Iris pigment epithelial cell (primary cell): ENCODE data around the gene LAMA3.

Experiments
- DNase-seq: peaks from one replicate; pipeline ENCODE4 v3.0.0-alpha.2; 2011; ENCODE audit warnings: low read depth

Gene LAMA3

DNA sequence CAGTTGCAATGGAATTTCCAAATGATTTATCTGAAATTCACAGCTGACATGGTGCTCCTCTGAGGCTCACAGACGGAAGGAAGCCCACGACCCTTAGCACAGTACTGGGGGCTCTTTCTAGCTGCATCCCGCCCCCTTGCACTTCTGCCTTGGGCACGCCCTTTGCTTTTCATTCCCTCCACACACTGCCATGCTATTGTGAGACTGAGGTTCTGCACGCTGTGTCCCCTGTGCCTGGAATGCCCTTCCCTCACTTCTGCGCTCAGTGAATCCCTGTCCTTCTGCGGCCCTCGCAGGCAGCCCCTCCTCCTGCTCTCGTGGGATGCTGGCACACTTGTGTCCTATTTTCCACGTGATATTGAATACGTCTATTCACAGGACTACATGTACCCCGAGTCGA lies 189.9 kb downstream of the LAMA3 start:
- no peak for DNase-seq

GRCh38 chr18:23879544-23879943 lies 190.3 kb downstream of the LAMA3 start:
- no peak for DNase-seq

DNA sequence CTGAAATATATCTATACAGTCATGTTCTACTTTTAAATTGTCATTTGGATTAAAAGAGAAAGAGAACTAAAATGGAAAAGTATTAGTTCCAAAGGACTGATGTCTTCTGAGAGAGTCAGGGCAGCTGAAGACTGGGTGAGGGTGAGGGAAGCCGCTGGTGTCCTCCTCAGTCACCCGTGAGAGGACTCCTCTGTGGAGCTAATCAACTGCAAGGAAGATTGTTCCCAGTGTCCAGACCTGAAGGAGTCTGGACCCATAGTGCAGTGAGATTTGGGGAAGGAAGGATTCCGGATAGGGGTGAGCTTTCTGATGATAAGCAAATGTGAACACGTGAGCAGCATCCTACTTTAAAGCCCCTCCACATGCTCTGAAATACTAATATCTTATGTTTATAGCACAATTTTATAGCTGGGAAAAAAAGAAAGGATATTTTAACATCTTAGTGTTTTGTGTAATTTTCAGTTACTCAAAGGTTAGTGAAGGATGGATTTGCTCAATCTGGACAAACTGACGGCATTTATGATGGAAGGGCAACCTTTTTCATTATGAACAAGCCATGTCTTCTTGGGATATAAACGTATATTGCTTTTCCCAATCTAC lies 190.8 kb downstream of the LAMA3 start:
- no peak for DNase-seq

- DNase-seq = no peak
Observed at GRCh38 chr18:23880931-23881617, 191.8 kb downstream of the LAMA3 start.

GRCh38 chr18:23881778-23882177 lies 192.5 kb downstream of the LAMA3 start:
- no peak for DNase-seq

DNA sequence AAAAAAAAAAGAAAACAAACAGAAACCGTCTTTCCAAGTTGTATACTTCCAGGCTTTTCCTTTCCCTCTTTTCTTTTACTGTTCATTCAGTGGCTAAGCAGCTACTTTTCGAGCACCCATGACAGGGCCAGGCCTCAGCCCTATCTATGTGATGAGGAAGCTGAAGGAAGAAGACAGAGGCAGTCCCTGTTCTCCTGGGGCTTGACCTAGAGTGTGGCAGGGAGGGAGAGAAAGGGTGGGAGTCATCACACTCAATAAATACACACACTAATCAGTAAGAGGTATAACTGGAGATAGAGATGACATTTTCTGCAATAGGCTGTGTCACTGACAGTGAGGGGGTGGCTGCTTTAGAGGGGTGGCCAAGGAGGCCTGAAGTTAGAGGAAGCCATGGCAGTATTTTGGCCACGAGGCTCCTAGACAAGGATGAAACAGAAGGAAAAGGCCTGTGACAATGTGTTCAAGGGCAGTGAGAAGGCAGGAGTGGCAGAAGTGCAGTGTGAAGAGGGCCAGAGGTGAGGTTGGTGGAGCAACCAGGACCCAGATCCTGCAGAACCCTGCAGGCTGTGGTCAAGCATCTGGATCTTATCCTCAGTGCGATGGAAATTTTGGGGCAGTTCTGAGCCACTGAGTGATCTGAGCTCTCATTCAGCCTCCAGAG lies 193.5 kb downstream of the LAMA3 start:
- DNase-seq = no peak

GRCh38 chr18:23883277-23883790 lies 194.1 kb downstream of the LAMA3 start:
- peak; percentile 16 for DNase-seq

GRCh38 chr18:23884681-23885375 lies 195.6 kb downstream of the LAMA3 start:
- no peak for DNase-seq

DNA sequence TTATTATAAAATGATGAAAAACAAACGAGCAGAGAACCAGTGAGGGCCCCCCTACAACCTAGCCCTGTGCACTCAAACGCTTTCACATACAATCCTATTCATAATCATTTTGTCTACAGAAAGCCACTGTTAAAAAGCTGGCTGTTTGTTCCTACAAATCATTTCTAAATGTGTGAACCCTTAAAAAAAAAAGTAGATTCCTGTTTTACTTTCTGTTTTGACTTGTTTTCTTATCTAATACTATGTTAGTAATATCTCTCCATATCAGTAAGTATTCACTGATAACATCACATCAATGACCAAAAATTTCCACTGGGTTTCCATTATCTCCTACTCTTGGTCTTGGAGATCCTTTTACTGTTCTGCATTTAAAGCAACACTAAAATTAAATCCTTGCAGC lies 196.5 kb downstream of the LAMA3 start:
- DNase-seq = peak; percentile 16

GRCh38 chr18:23887035-23887434 lies 197.8 kb downstream of the LAMA3 start:
- no peak for DNase-seq

GRCh38 chr18:23887493-23887892 lies 198.2 kb downstream of the LAMA3 start:
- DNase-seq = no peak

DNA sequence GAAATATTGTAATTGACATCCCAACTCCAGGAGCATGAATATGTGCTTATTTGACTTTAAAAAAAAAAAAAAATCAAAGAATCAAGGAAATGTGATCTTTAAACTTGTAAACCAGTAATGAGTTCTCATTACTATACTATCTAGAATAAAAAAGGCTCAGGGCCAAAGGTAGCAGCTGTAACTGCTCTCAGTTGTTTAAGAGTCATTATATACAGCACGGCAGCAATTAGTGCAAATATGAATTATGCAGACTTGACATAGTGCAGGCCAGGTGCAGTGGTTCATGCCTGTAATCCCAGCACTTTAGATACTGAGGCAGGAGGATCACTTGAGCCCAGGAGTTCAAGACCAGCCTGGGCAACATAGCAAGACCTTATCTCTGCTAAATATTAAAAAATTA lies 199.6 kb downstream of the LAMA3 start:
- no peak for DNase-seq

GRCh38 chr18:23889907-23890306 lies 200.7 kb downstream of the LAMA3 start:
- no peak for DNase-seq

- DNase-seq = peak; percentile 42
Observed at GRCh38 chr18:23890589-23890988, 201.3 kb downstream of the LAMA3 start.

DNA sequence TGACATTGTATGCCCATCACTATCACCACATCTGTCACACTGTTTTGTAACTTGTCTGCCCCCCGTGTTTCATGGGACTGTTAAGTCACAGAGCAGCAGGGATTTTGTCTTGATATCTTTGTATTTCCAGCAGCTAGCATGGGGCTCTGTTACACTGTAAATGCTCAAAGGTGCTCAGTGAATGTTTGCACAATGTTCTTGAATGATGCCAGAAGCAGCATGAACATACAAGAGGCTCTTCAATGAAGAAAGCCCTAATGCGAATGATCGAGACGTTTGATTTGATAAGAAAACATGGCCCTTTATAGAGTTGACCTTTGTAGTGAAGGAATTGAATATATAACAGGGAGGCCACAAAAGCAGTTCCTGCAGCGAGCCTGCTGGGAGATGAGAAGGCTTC lies 204.4 kb downstream of the LAMA3 start:
- no peak for DNase-seq

- no peak for DNase-seq
Observed at GRCh38 chr18:23894661-23895175, 205.5 kb downstream of the LAMA3 start.

GRCh38 chr18:23897291-23897690 lies 208.0 kb downstream of the LAMA3 start:
- no peak for DNase-seq

DNA sequence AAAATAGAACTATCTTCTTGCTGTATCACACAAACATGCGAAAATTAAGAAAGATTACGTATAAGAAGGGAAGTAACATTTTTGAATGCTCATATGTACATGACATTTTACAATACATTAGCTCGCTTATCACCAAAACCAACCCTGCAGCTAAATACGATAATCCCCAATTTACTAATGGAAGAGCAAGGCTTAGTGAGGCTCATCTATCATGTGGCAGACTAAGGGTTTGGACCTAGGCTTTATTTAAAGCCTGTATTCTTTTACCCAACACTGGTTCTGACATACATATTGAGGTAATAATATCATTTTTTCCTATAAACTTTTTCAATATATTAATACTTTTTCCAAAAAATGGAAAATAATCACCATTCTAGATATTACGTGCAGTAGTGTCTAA lies 208.5 kb downstream of the LAMA3 start:
- DNase-seq = no peak

GRCh38 chr18:23900994-23901393 lies 211.7 kb downstream of the LAMA3 start:
- no peak for DNase-seq

GRCh38 chr18:23902396-23902795 lies 213.1 kb downstream of the LAMA3 start:
- no peak for DNase-seq

DNA sequence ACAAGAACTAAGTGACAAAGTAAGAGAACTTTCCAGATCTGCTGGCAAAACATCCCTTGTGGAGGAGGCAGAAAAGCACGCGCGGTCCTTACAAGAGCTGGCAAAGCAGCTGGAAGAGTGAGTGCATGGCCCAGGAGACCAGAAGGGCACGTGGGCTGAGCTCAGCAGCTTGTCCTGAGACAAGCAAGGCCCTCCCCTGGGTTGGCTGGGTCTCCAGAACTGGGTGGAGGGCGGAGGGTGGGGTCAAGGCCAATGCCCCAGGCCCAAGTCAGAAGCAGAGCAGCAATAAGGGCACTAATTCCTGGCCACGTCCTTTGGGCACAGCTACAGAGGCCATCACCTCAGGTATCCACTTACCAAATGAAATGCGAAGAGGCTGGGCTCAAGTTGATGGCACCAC lies 214.7 kb downstream of the LAMA3 start:
- DNase-seq = no peak

GRCh38 chr18:23906658-23907057 lies 217.4 kb downstream of the LAMA3 start:
- peak; percentile 11 for DNase-seq
